Mononuclear cell (primary cell): Measurements from ENCODE around the gene NRP1. TPM values are rescaled to one million over a fixed set of nuclear protein-coding genes. Genes with fewer than 3 reads are reported as not detected.

Source experiments
- H3K27me3 ChIP-seq: 2 replicates; pipeline ENCODE4 v1.6.0; 2011; ENCODE audit warnings: low read length, control low read depth; ENCODE audit not compliant: insufficient read depth
- H3K4me1 ChIP-seq: 2 replicates; pipeline ENCODE4 v1.5.1; 2011; ENCODE audit warnings: mild to moderate bottlenecking, low read length, control low read depth; ENCODE audit not compliant: insufficient read depth
- H3K4me3 ChIP-seq: 2 replicates; pipeline ENCODE4 v1.5.1; 2011; ENCODE audit warnings: mild to moderate bottlenecking, low read length, moderate library complexity
- H3K9me3 ChIP-seq: 2 replicates; pipeline ENCODE4 v1.5.1; 2011; ENCODE audit warnings: low read depth, mild to moderate bottlenecking, control low read depth, low read length
- total RNA-seq: library from RNA; depleted of rRNA; stranded (reverse); fragments of >200 nt; gene quantifications from one replicate; pipeline ENCODE4 v1.2.3, GENCODE V29; 2012

Gene NRP1
- total RNA-seq, 1 donor = 1.2 TPM

GRCh38 chr10:33256458-33256857 is 78.0 kb downstream of the NRP1 start:
- H3K4me1 ChIP-seq = no peaks in the 10 kb centered on the region
- H3K4me3 ChIP-seq = no peak overlapping the region
- H3K9me3 ChIP-seq = no peaks in the 10 kb centered on the region
- H3K27me3 ChIP-seq = no peaks in the 10 kb centered on the region

DNA sequence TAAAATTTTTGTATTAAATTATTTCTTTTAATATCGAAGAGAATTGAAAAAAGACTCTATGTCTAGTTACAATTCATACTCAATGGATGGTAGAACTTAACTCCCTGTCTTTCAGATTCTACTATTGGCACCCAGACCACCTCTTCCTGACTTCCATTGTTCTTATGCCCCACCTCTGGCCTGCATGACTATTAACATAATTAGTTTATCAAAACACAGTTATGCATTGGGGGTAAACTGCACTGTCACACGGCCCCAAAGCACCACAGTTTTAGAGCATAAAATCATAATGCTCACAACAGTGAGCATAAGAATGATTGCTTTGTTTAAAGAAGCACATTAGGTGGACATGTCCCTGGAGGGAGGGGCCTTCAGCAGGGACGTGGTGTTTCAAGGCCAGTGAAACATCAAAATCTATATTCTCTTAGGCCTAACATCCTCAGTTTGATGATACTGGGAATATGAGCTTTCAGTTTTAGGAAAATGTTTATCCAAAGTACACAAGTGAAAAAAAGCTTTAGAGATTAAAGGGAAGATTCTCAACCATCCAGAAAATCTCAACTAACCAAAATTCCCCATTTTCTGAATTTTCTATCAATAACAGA is 79.8 kb downstream of the NRP1 start:
- Histone ChIP-seq H3K4me3 (no peak overlapping the region), H3K4me1 (no peaks in the 10 kb centered on the region), H3K9me3 (no peaks in the 10 kb centered on the region), H3K27me3 (no peaks in the 10 kb centered on the region)

- Histone ChIP-seq H3K9me3 (no peaks in the 10 kb centered on the region), H3K4me1 (peaks cover 11% of the 10 kb centered on the region), H3K4me3 (no peak overlapping the region), H3K27me3 (no peaks in the 10 kb centered on the region)
Measured at GRCh38 chr10:33253411-33253810, 81.1 kb downstream of the NRP1 start.

GRCh38 chr10:33252794-33253203 is 81.7 kb downstream of the NRP1 start:
- H3K4me3 ChIP-seq = no peak overlapping the region
- peaks cover 16% of the 10 kb centered on the region for H3K4me1 ChIP-seq
- no peaks in the 10 kb centered on the region for H3K27me3 ChIP-seq
- no peaks in the 10 kb centered on the region for H3K9me3 ChIP-seq

DNA sequence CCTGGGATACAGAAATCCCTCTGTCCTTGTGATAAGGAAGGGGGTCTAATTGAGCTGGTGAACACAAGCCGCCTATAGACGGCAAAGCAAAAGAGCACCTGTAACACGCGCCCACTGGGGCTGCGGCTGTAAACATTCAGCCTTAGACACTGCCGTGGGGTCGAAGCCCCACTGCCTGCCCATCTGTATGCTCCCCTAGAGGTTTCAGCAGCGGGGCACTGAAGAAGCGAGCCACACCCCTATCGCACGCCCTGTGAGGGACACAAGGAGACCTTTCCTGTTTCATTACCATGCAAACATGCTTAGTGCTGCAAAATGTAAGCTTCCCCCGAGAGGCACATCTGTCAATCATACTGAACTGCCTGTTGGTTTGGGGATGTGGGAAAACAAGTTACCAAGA is 82.1 kb downstream of the NRP1 start:
- no peaks in the 10 kb centered on the region for H3K27me3 ChIP-seq
- no peaks in the 10 kb centered on the region for H3K9me3 ChIP-seq
- H3K4me3 ChIP-seq = no peak overlapping the region
- peaks cover 16% of the 10 kb centered on the region for H3K4me1 ChIP-seq

DNA sequence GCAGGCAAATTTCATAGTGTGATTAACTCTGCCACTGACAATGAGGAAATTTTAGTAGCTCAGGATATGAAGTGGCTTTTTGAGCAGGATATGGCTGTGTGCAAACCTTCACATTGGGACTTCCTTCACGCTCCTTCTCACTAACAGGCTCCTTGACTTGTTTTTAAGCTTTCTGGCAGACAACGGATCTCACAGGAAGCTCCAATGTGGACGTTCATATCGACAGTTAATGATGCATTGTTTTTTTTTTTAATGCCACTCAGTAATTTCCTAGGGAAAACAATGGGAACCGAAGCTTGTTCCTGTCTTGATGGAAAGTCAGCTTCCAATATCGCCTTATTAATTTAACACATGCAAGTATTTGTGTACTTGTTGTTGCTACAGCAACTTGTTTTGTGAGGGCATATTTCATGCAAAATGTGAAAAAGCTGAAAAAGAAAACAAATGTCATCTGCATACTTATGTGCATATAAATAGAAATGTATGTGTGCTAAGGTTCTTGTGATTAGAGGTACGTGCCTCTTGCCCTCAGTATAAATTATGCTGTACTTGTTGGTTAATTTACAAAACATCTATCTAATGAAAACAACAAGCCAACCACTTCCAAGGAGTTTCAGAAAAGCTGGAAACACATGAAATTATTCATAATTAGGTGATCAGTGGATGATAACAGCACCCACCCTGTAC is 84.7 kb downstream of the NRP1 start:
- H3K4me1 ChIP-seq = peaks cover 16% of the 10 kb centered on the region
- H3K4me3 ChIP-seq = no peak overlapping the region
- H3K9me3 ChIP-seq = no peaks in the 10 kb centered on the region
- H3K27me3 ChIP-seq = no peaks in the 10 kb centered on the region

- Histone ChIP-seq H3K4me1 (peaks cover 16% of the 10 kb centered on the region), H3K4me3 (no peak overlapping the region), H3K27me3 (no peaks in the 10 kb centered on the region)
Measured at GRCh38 chr10:33249137-33249536, 85.3 kb downstream of the NRP1 start.

DNA sequence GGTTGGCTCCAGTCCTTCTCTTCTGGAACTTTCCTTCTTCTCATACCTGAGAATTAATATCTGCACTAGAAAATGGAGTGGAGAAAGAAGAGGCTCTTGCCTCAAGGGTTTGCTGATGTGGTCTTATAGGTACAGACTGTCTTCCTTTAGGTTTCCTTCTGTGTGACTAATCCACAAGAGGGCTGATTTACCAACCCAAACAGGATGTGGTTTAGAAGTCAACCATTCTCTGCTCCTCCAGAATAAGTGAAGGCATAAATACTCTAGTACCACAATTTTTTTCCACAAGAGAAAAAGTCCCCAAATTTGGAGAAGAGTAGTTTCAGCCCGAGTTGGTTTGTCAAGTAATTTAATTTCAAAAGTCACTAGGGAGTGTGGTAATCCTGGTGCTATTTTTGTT is 85.8 kb downstream of the NRP1 start:
- H3K27me3 ChIP-seq = no peaks in the 10 kb centered on the region
- H3K4me3 ChIP-seq = no peak overlapping the region
- peaks cover 16% of the 10 kb centered on the region for H3K4me1 ChIP-seq
- H3K9me3 ChIP-seq = no peaks in the 10 kb centered on the region

More at GRCh38 chr10:33249137-33249536, 85.3 kb downstream of the NRP1 start:
- H3K9me3 ChIP-seq = no peaks in the 10 kb centered on the region

GRCh38 chr10:33247221-33247922 is 87.1 kb downstream of the NRP1 start:
- Histone ChIP-seq H3K4me1 (peaks cover 16% of the 10 kb centered on the region), H3K9me3 (no peaks in the 10 kb centered on the region), H3K4me3 (no peak overlapping the region), H3K27me3 (no peaks in the 10 kb centered on the region)

GRCh38 chr10:33245343-33245742 is 89.1 kb downstream of the NRP1 start:
- Histone ChIP-seq H3K9me3 (no peaks in the 10 kb centered on the region), H3K4me1 (peaks cover 16% of the 10 kb centered on the region), H3K27me3 (no peaks in the 10 kb centered on the region), H3K4me3 (no peak overlapping the region)

DNA sequence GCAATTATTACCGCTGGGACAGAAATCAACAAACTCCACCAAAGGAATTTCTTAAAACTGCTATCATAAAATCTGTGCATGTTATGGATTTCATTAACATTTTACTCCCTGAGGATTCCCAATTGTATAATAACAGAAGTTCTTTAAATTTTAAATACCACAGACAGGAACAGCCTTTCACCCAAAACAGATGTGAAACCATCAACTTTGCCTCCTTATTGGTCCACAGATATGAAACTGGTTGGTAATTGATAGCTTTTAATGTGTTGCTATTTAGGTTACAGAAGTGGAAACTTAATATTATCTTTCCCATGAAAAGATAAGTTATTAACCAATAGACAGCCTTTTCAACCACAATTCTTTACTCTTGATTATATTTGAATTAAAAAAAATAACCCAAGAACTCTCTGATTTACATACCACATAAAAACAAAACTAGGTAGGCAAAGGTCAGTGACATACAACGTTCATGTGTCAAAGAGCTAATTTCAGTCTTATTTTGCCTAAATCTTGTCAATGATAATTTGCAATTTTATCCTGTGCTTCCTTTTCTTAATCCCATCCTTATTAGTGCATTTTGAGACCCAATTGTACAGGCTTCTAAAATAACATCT is 90.0 kb downstream of the NRP1 start:
- Histone ChIP-seq H3K9me3 (no peaks in the 10 kb centered on the region), H3K27me3 (no peaks in the 10 kb centered on the region), H3K4me3 (no peak overlapping the region), H3K4me1 (peaks cover 15% of the 10 kb centered on the region)

DNA sequence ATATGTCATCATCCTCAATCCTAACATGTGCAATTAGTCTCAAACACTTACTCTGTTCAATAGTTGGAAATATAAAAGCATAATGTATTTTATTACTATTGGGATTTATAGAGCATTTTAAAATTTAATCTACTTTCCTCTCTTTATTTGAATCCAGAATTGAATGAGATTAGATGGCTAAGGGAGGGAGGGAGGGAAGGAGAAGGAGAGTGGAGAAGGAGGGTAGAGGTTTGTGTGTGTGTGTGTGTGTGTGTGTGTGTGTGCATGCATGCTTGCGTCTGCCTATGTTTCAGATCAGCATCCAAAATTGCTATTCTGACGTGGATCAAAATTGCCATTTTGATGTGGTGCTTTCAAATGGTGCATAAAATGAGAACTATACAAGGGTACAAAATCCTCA is 90.8 kb downstream of the NRP1 start:
- H3K4me3 ChIP-seq = no peak overlapping the region
- no peaks in the 10 kb centered on the region for H3K27me3 ChIP-seq
- no peaks in the 10 kb centered on the region for H3K9me3 ChIP-seq
- peaks cover 8% of the 10 kb centered on the region for H3K4me1 ChIP-seq

DNA sequence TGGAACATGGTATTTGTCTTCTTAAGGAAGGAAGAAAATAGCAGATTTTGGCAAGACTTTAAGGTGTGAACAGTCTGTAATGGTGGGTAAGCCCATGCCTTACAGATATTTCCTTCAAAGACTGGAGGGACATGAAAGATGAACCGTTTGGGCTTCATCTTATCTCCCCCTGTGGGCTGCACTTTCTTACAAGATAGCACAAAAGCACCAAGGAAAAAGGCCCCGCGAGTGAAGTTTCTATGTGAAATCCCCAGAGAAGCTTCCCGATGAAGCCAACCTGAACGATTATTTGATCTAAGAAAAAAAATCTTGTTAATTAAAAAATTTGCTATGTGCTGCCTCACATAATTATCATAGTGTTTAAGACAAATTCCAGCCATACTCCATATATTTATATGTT is 91.5 kb downstream of the NRP1 start:
- no peaks in the 10 kb centered on the region for H3K9me3 ChIP-seq
- H3K27me3 ChIP-seq = no peaks in the 10 kb centered on the region
- H3K4me3 ChIP-seq = no peak overlapping the region
- H3K4me1 ChIP-seq = peaks cover under 1% of the 10 kb centered on the region

GRCh38 chr10:33241351-33241750 is 93.1 kb downstream of the NRP1 start:
- Histone ChIP-seq H3K9me3 (no peaks in the 10 kb centered on the region), H3K4me3 (no peak overlapping the region), H3K27me3 (no peaks in the 10 kb centered on the region), H3K4me1 (no peaks in the 10 kb centered on the region)

- H3K4me1 ChIP-seq = no peaks in the 10 kb centered on the region
- no peaks in the 10 kb centered on the region for H3K27me3 ChIP-seq
- H3K4me3 ChIP-seq = no peak overlapping the region
- no peaks in the 10 kb centered on the region for H3K9me3 ChIP-seq
Measured at GRCh38 chr10:33240931-33241330, 93.5 kb downstream of the NRP1 start.
